Ishikawa (cell line): Measurements from ENCODE around the gene METTL8.

Experiments
- TAF1 ChIP-seq: IDR thresholded peaks from 2 replicates; pipeline ENCODE4 v1.6.1; 2012; ENCODE audit warnings: low read depth, mild to moderate bottlenecking
- TEAD4 ChIP-seq: IDR thresholded peaks from 2 replicates; pipeline ENCODE4 v1.6.1; 2012
- YY1 ChIP-seq: IDR thresholded peaks from 2 replicates; pipeline ENCODE4 v1.6.1; 2012; ENCODE audit warnings: low read depth
- ZBTB7A ChIP-seq: IDR thresholded peaks from 2 replicates; pipeline ENCODE4 v1.6.1; 2012; ENCODE audit warnings: low read depth
- TF ChIP-seq, protein P1 (sequence below): IDR thresholded peaks from 2 replicates; pipeline ENCODE4 v1.6.1; 2012
- TF ChIP-seq, protein P2 (sequence below): IDR thresholded peaks from 2 replicates; pipeline ENCODE4 v1.6.1; 2012

DNA sequence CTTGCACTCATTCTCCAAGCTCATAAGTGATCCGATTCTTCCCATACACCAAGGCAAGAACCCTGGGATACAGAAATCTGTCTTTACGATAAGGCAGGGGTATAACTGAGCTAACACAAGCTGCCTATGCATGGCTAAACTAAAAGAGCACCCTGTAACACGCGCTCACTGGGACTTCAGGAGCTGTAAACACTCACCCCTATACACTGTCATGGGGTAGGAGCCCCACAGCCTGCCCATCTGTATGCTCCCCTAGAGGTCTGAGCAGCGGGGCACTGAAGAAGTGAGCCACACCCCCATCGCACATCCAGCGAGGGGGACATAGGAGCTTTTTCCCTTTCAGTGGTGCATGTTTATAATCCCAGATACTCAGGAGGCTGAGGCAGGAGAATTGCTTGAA is 46.7 kb downstream of the METTL8 start:
- TF ChIP-seq, protein P1, sequence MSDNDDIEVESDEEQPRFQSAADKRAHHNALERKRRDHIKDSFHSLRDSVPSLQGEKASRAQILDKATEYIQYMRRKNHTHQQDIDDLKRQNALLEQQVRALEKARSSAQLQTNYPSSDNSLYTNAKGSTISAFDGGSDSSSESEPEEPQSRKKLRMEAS: no peak
- TF ChIP-seq ZBTB7A (no peak), YY1 (no peak), TAF1 (no peak), TEAD4 (no peak)
- TF ChIP-seq, protein P2, sequence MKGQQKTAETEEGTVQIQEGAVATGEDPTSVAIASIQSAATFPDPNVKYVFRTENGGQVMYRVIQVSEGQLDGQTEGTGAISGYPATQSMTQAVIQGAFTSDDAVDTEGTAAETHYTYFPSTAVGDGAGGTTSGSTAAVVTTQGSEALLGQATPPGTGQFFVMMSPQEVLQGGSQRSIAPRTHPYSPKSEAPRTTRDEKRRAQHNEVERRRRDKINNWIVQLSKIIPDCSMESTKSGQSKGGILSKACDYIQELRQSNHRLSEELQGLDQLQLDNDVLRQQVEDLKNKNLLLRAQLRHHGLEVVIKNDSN: no peak
